Measurements from ENCODE around the gene ZFYVE1. TPM values are rescaled to one million over a fixed set of nuclear protein-coding genes. Genes with fewer than 3 reads are reported as not detected.
A peak's percentile ranks its signal among the peaks of the same experiment; 100 is the strongest.

The ZFYVE1 gene
- total and polyA plus RNA-seq, 2 donors (not counting 3 experiments of a cell fraction or from before 2014, with no cell fraction given) = 27.3 to 29.2 TPM

DNA sequence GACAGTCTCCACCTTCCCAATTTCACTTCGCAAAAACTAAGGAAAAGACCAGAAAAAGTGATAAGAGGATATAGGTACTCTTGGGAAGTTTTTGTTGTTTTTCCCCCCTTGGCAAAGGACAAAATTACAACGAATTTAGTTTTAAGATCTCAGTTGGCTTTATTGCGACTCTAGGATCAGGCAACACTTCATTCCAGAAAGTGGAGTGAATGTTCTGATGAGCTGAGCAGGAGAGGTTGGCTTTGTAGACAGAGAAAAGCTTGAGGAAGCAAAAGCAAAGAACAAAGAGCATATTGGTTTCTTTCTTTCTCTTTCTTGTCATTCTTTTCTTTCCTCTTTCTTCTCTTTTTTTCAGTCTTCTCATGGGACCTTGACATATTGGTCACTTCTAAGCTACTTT lies 640 bp upstream of the ZFYVE1 start:
- intact Hi-C loops (cut with micrococcal nuclease) (loop anchor here (1.0 kb wide), 1 partner anchor 31 kb away; the partner anchor contains the start of gene RBM25), dilution Hi-C loops (cut with MboI; ENCODE audit: extremely low pct_ligation_motif_present, low sequenced_read_pairs) (no loop called here)
- Histone ChIP-seq H3K9me1 (replicated peaks; ENCODE audit: control insufficient read depth, extremely low read depth, insufficient read depth, low read length) (no peaks in the 10 kb centered on the region), H4K20me1 (replicated peaks; ENCODE audit: control insufficient read depth, extremely low read depth, insufficient read depth, low read length) (peaks cover 5% of the 10 kb centered on the region), H3K9ac (replicated peaks; ENCODE audit: extremely low read depth, insufficient read depth, low read length) (no peak overlapping the region), H3K36me3 (ENCODE audit: control insufficient read depth in 2 of 2, extremely low read depth in 1 of 2, insufficient read depth in 2 of 2, low read length in 2 of 2) (peaks cover 4 to 12% of the 10 kb centered on the region in 2 experiments), H3K4me3 (replicated peaks in 1 of 3; ENCODE audit: insufficient read depth in 1 of 3, low read depth in 1 of 3, low read length in 3 of 3) (peak overlapping the region; percentile 10 to 88 (median 63)), H3K4me1 (ENCODE audit: control insufficient read depth, extremely low read depth, insufficient read depth, low read length) (peaks cover 6% of the 10 kb centered on the region), H2AFZ (ENCODE audit: low read depth, low read length) (peak overlapping the region; percentile 76), H3K4me2 (ENCODE audit: insufficient read depth, low read length) (peak overlapping the region; percentile 63), H3K79me2 (ENCODE audit: control insufficient read depth, insufficient read depth, low read length) (peaks cover 23% of the 10 kb centered on the region), H3K27me3 (ENCODE audit: control insufficient read depth in 2 of 2, insufficient read depth in 2 of 2, low read length in 2 of 2) (no peaks in the 10 kb centered on the region), H3K27ac (ENCODE audit: insufficient read depth, low read depth, low read length) (no peak overlapping the region), H3K9me3 (replicated peaks; ENCODE audit: control insufficient read depth, insufficient read depth, low read length) (no peaks in the 10 kb centered on the region)
- TSS peak; percentile 21 for BruUV-seq (replicated peaks)
- POLR2A ChIA-PET = interaction anchor here (2.3 kb wide), 1 partner anchor 31 kb away, joined by 22 read pairs; the partner anchor contains the start of gene RBM25
- DNase-seq (ENCODE audit: low read depth, low spot score) (no peak), FAIRE-seq (no peak)
- TF ChIP-seq POLR2A (IDR thresholded peaks at IDR 0.05; ENCODE audit: low read depth, low read length) = no peak
- no peak for TF ChIP-seq MYC (IDR thresholded peaks at IDR 0.05; ENCODE audit: low read depth, low read length)
- TF ChIP-seq, protein P1, sequence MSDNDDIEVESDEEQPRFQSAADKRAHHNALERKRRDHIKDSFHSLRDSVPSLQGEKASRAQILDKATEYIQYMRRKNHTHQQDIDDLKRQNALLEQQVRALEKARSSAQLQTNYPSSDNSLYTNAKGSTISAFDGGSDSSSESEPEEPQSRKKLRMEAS (IDR thresholded peaks at IDR 0.05; ENCODE audit: insufficient read depth, insufficient read length) = no peak
- TF ChIP-seq, protein P2, sequence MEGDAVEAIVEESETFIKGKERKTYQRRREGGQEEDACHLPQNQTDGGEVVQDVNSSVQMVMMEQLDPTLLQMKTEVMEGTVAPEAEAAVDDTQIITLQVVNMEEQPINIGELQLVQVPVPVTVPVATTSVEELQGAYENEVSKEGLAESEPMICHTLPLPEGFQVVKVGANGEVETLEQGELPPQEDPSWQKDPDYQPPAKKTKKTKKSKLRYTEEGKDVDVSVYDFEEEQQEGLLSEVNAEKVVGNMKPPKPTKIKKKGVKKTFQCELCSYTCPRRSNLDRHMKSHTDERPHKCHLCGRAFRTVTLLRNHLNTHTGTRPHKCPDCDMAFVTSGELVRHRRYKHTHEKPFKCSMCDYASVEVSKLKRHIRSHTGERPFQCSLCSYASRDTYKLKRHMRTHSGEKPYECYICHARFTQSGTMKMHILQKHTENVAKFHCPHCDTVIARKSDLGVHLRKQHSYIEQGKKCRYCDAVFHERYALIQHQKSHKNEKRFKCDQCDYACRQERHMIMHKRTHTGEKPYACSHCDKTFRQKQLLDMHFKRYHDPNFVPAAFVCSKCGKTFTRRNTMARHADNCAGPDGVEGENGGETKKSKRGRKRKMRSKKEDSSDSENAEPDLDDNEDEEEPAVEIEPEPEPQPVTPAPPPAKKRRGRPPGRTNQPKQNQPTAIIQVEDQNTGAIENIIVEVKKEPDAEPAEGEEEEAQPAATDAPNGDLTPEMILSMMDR (IDR thresholded peaks at IDR 0.05; ENCODE audit: extremely low read depth in 1 of 2, insufficient read depth in 1 of 2, low read depth in 1 of 2, low read length in 2 of 2) = no peak
- no peak for TF ChIP-seq EZH2 (IDR thresholded peaks at IDR 0.05; ENCODE audit: borderline replicate concordance, low read depth, low read length, severe bottlenecking)
- TF ChIP-seq FOS (IDR thresholded peaks at IDR 0.05; ENCODE audit: borderline replicate concordance, insufficient read depth, low read length) = no peak
- no peak for TF ChIP-seq JUN (IDR thresholded peaks at IDR 0.05; ENCODE audit: borderline replicate concordance, insufficient read depth, insufficient read length, low read depth)
- CTCF ChIA-PET = interaction anchor here (0.8 to 1.9 kb wide), 5 partner anchors 14 to 514 kb away, joined by 3 to 4 read pairs (median 4); no protein-coding TSS in a partner anchor
